ENCODE results near the gene SPTBN1.

Gene SPTBN1

DNA sequence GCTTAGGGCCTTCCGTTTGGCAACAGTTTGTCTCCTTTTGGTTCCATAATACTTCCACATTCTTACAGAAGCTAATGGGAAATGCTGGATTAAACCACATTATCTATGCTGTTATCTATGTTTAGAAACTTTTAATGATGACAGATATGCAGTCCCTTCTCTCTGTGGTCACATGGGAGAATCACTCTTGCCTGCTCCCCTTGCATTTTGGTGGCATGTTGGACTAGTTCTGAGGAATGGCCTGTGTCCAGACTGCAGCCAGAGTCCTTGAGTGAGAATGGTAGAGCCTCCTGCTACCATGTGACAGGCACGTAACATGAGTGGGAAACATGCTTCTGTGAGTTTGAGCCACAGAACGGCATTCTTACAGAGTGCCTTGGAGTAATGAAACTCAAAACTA, 19.2 kb downstream of the SPTBN1 start:
- no peak for ATAC-seq
- TF ChIP-seq SNAI2 (CRISPR knock-in tag; IDR thresholded peaks at IDR 0.05): no peak
- TF ChIP-seq ZNF565 (CRISPR knock-in tag; conservative IDR thresholded peaks at IDR 0.05; ENCODE audit: low read depth): no peak
- TF ChIP-seq ZC3H10 (CRISPR knock-in tag; IDR thresholded peaks at IDR 0.05): no peak
- no peak for TF ChIP-seq ESRRG (CRISPR knock-in tag; IDR thresholded peaks at IDR 0.05)
- TF ChIP-seq, protein P1, sequence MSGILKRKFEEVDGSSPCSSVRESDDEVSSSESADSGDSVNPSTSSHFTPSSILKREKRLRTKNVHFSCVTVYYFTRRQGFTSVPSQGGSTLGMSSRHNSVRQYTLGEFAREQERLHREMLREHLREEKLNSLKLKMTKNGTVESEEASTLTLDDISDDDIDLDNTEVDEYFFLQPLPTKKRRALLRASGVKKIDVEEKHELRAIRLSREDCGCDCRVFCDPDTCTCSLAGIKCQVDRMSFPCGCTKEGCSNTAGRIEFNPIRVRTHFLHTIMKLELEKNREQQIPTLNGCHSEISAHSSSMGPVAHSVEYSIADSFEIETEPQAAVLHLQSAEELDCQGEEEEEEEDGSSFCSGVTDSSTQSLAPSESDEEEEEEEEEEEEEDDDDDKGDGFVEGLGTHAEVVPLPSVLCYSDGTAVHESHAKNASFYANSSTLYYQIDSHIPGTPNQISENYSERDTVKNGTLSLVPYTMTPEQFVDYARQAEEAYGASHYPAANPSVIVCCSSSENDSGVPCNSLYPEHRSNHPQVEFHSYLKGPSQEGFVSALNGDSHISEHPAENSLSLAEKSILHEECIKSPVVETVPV (CRISPR knock-in tag; IDR thresholded peaks at IDR 0.05): no peak
- TF ChIP-seq, protein P2, sequence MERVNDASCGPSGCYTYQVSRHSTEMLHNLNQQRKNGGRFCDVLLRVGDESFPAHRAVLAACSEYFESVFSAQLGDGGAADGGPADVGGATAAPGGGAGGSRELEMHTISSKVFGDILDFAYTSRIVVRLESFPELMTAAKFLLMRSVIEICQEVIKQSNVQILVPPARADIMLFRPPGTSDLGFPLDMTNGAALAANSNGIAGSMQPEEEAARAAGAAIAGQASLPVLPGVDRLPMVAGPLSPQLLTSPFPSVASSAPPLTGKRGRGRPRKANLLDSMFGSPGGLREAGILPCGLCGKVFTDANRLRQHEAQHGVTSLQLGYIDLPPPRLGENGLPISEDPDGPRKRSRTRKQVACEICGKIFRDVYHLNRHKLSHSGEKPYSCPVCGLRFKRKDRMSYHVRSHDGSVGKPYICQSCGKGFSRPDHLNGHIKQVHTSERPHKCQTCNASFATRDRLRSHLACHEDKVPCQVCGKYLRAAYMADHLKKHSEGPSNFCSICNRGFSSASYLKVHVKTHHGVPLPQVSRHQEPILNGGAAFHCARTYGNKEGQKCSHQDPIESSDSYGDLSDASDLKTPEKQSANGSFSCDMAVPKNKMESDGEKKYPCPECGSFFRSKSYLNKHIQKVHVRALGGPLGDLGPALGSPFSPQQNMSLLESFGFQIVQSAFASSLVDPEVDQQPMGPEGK (CRISPR knock-in tag; IDR thresholded peaks at IDR 0.05; ENCODE audit: borderline replicate concordance): no peak
- no peak for TF ChIP-seq ZFP30 (CRISPR knock-in tag; IDR thresholded peaks at IDR 0.05)
- no peak for TF ChIP-seq TOX (CRISPR knock-in tag; IDR thresholded peaks at IDR 0.05; ENCODE audit: borderline replicate concordance)
- TF ChIP-seq BACH2 (CRISPR knock-in tag; IDR thresholded peaks at IDR 0.05; ENCODE audit: borderline replicate concordance): no peak
- no peak for TF ChIP-seq PPARA (CRISPR knock-in tag; IDR thresholded peaks at IDR 0.05; ENCODE audit: borderline replicate concordance)
- TF ChIP-seq ZFP3 (CRISPR knock-in tag; IDR thresholded peaks at IDR 0.05): no peak
- no peak for TF ChIP-seq ZNF8 (CRISPR knock-in tag; IDR thresholded peaks at IDR 0.05)
- TF ChIP-seq OSR1 (CRISPR knock-in tag; IDR thresholded peaks at IDR 0.05): no peak
- no peak for TF ChIP-seq CSDC2 (CRISPR knock-in tag; IDR thresholded peaks at IDR 0.05)
- no peak for TF ChIP-seq TCF4 (CRISPR knock-in tag; IDR thresholded peaks at IDR 0.05; ENCODE audit: borderline replicate concordance)
- TF ChIP-seq GLIS3 (CRISPR knock-in tag; IDR thresholded peaks at IDR 0.05): no peak
- TF ChIP-seq ZNF70 (CRISPR knock-in tag; IDR thresholded peaks at IDR 0.05): no peak
- no peak for TF ChIP-seq ARNTL (CRISPR knock-in tag; IDR thresholded peaks at IDR 0.05; ENCODE audit: borderline replicate concordance, low read depth)
- TF ChIP-seq, protein P3, sequence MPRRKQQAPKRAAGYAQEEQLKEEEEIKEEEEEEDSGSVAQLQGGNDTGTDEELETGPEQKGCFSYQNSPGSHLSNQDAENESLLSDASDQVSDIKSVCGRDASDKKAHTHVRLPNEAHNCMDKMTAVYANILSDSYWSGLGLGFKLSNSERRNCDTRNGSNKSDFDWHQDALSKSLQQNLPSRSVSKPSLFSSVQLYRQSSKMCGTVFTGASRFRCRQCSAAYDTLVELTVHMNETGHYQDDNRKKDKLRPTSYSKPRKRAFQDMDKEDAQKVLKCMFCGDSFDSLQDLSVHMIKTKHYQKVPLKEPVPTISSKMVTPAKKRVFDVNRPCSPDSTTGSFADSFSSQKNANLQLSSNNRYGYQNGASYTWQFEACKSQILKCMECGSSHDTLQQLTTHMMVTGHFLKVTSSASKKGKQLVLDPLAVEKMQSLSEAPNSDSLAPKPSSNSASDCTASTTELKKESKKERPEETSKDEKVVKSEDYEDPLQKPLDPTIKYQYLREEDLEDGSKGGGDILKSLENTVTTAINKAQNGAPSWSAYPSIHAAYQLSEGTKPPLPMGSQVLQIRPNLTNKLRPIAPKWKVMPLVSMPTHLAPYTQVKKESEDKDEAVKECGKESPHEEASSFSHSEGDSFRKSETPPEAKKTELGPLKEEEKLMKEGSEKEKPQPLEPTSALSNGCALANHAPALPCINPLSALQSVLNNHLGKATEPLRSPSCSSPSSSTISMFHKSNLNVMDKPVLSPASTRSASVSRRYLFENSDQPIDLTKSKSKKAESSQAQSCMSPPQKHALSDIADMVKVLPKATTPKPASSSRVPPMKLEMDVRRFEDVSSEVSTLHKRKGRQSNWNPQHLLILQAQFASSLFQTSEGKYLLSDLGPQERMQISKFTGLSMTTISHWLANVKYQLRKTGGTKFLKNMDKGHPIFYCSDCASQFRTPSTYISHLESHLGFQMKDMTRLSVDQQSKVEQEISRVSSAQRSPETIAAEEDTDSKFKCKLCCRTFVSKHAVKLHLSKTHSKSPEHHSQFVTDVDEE (CRISPR knock-in tag; IDR thresholded peaks at IDR 0.05): no peak
- no peak for TF ChIP-seq ISL1 (CRISPR knock-in tag; IDR thresholded peaks at IDR 0.05)

DNA sequence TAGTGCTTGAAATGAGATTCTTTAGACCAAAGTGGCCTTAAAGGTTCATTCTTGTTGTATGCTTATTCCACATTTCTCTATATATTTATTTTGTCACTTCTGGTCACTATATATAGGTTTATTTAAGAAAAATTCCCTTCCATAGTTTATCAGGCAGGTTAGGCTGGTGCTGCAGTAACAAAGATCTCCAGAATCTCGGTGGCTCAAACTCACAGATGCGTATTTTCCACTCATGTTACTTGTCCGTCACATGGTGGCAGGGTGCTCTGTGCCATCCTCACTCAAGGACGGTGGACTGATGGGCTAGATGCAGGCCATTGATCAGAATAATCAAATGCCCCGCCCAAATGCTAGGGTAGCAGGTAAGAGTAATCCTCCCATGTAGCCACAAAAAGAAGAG, 19.8 kb downstream of the SPTBN1 start:
- no peak for ATAC-seq
- TF ChIP-seq TCF4 (CRISPR knock-in tag; IDR thresholded peaks at IDR 0.05; ENCODE audit: borderline replicate concordance) (no peak), CSDC2 (CRISPR knock-in tag; IDR thresholded peaks at IDR 0.05) (no peak), ZNF70 (CRISPR knock-in tag; IDR thresholded peaks at IDR 0.05) (no peak), SNAI2 (CRISPR knock-in tag; IDR thresholded peaks at IDR 0.05) (no peak), GLIS3 (CRISPR knock-in tag; IDR thresholded peaks at IDR 0.05) (no peak), ZC3H10 (CRISPR knock-in tag; IDR thresholded peaks at IDR 0.05) (no peak), ZNF8 (CRISPR knock-in tag; IDR thresholded peaks at IDR 0.05) (no peak), OSR1 (CRISPR knock-in tag; IDR thresholded peaks at IDR 0.05) (no peak), ZFP3 (CRISPR knock-in tag; IDR thresholded peaks at IDR 0.05) (no peak), PPARA (CRISPR knock-in tag; IDR thresholded peaks at IDR 0.05; ENCODE audit: borderline replicate concordance) (no peak)
- TF ChIP-seq, protein P2 (CRISPR knock-in tag; IDR thresholded peaks at IDR 0.05; ENCODE audit: borderline replicate concordance): no peak
- TF ChIP-seq, protein P3 (CRISPR knock-in tag; IDR thresholded peaks at IDR 0.05): no peak
- TF ChIP-seq, protein P4, sequence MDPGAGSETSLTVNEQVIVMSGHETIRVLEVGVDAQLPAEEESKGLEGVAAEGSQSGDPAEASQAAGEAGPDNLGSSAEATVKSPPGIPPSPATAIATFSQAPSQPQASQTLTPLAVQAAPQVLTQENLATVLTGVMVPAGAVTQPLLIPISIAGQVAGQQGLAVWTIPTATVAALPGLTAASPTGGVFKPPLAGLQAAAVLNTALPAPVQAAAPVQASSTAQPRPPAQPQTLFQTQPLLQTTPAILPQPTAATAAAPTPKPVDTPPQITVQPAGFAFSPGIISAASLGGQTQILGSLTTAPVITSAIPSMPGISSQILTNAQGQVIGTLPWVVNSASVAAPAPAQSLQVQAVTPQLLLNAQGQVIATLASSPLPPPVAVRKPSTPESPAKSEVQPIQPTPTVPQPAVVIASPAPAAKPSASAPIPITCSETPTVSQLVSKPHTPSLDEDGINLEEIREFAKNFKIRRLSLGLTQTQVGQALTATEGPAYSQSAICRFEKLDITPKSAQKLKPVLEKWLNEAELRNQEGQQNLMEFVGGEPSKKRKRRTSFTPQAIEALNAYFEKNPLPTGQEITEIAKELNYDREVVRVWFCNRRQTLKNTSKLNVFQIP (CRISPR knock-in tag; IDR thresholded peaks at IDR 0.05; ENCODE audit: borderline replicate concordance, low read depth): no peak
- TF ChIP-seq, protein P5, sequence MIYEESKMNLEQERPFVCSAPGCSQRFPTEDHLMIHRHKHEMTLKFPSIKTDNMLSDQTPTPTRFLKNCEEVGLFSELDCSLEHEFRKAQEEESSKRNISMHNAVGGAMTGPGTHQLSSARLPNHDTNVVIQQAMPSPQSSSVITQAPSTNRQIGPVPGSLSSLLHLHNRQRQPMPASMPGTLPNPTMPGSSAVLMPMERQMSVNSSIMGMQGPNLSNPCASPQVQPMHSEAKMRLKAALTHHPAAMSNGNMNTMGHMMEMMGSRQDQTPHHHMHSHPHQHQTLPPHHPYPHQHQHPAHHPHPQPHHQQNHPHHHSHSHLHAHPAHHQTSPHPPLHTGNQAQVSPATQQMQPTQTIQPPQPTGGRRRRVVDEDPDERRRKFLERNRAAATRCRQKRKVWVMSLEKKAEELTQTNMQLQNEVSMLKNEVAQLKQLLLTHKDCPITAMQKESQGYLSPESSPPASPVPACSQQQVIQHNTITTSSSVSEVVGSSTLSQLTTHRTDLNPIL (CRISPR knock-in tag; IDR thresholded peaks at IDR 0.05; ENCODE audit: low read depth): no peak
